H9 (cell line): ENCODE results near the gene ARHGAP4. TPM values are rescaled to one million over a fixed set of nuclear protein-coding genes. Genes with fewer than 3 reads are reported as not detected.
A peak's percentile ranks its signal among the peaks of the same experiment; 100 is the strongest.

ENCODE experiments used
- DNase-seq: peaks from one replicate; pipeline ENCODE4 v3.0.0-alpha.2; 2017
- H2AFZ ChIP-seq: one replicate; pipeline ENCODE4 v1.6.1; 2013; ENCODE audit warnings: mild to moderate bottlenecking, low read length, control low read depth, moderate library complexity
- H2AK5ac ChIP-seq: 2 replicates; pipeline ENCODE4 v1.6.1; 2013; ENCODE audit warnings: low read length, control low read depth, mixed read lengths; ENCODE audit not compliant: insufficient read length
- H2BK120ac ChIP-seq: one replicate; pipeline ENCODE4 v1.6.1; 2013; ENCODE audit warnings: low read depth, mild to moderate bottlenecking, low read length, control low read depth, inconsistent platforms; ENCODE audit not compliant: poor library complexity, severe bottlenecking
- H2BK12ac ChIP-seq: 2 replicates; pipeline ENCODE4 v1.6.1; 2013; ENCODE audit warnings: low read length, control low read depth, mixed read lengths, low read depth; ENCODE audit not compliant: insufficient read length
- H2BK15ac ChIP-seq: 2 replicates; pipeline ENCODE4 v1.6.1; 2013; ENCODE audit warnings: low read depth, low read length, control low read depth
- H2BK20ac ChIP-seq: one replicate; pipeline ENCODE4 v1.6.1; 2013; ENCODE audit warnings: low read depth, mild to moderate bottlenecking, low read length, control low read depth, inconsistent platforms; ENCODE audit not compliant: poor library complexity, severe bottlenecking
- H2BK5ac ChIP-seq: 2 replicates; pipeline ENCODE4 v1.6.1; 2013; ENCODE audit warnings: low read length, control low read depth, mixed read lengths; ENCODE audit not compliant: insufficient read length
- H3K14ac ChIP-seq: 2 replicates; pipeline ENCODE4 v1.6.1; 2013; ENCODE audit warnings: low read length, control low read depth; ENCODE audit not compliant: insufficient read depth
- H3K18ac ChIP-seq: 2 replicates; pipeline ENCODE4 v1.6.1; 2013; ENCODE audit warnings: low read depth, mild to moderate bottlenecking, mixed read lengths, low read length, control low read depth; ENCODE audit not compliant: insufficient read length
- H3K23ac ChIP-seq: 2 replicates; pipeline ENCODE4 v1.6.1; 2013; ENCODE audit warnings: low read length, control low read depth, mixed read lengths, low read depth; ENCODE audit not compliant: insufficient read length
- H3K23me2 ChIP-seq: 2 replicates; pipeline ENCODE4 v1.6.1; 2013; ENCODE audit warnings: low read depth, mild to moderate bottlenecking, mixed read lengths, low read length, control low read depth; ENCODE audit not compliant: insufficient read length, poor library complexity, severe bottlenecking
- H3K27ac ChIP-seq: 2 replicates; pipeline ENCODE4 v1.5.1; 2013; ENCODE audit warnings: low read length, control low read depth, mixed read lengths, low read depth; ENCODE audit not compliant: insufficient read length
- H3K27me3 ChIP-seq: 2 replicates; pipeline ENCODE4 v1.6.1; 2013; ENCODE audit warnings: low read length, control low read depth, inconsistent platforms; ENCODE audit not compliant: insufficient read depth
- H3K4ac ChIP-seq: 2 replicates; pipeline ENCODE4 v1.6.1; 2013; ENCODE audit warnings: low read depth, mild to moderate bottlenecking, control low read depth, inconsistent platforms, low read length, moderate library complexity
- H3K4me1 ChIP-seq: 2 replicates; pipeline ENCODE4 v1.6.1; 2013; ENCODE audit warnings: low read length, control low read depth, inconsistent platforms; ENCODE audit not compliant: insufficient read depth
- H3K4me2 ChIP-seq: 2 replicates; pipeline ENCODE4 v1.6.1; 2013; ENCODE audit warnings: low read length, control low read depth, mixed read lengths; ENCODE audit not compliant: insufficient read length, insufficient read depth
- H3K56ac ChIP-seq: 2 replicates; pipeline ENCODE4 v1.6.1; 2013; ENCODE audit warnings: low read depth, mild to moderate bottlenecking, mixed read lengths, low read length, control low read depth; ENCODE audit not compliant: insufficient read length
- H3K79me1 ChIP-seq: 2 replicates; pipeline ENCODE4 v1.6.1; 2013; ENCODE audit warnings: low read depth, mild to moderate bottlenecking, moderate library complexity, low read length, control low read depth, inconsistent platforms; ENCODE audit not compliant: insufficient read depth, poor library complexity, severe bottlenecking
- H3K79me2 ChIP-seq: 2 replicates; pipeline ENCODE4 v1.6.1; 2013; ENCODE audit warnings: low read length, control low read depth, inconsistent platforms; ENCODE audit not compliant: insufficient read depth
- H3K9ac ChIP-seq: 2 replicates; pipeline ENCODE4 v1.6.1; 2013; ENCODE audit warnings: low read length, control low read depth, mixed read lengths; ENCODE audit not compliant: insufficient read length; ENCODE audit errors: extremely low read depth
- H3K9me3 ChIP-seq: one replicate; pipeline ENCODE4 v1.6.1; 2013; ENCODE audit warnings: low read depth, low read length, inconsistent platforms; ENCODE audit not compliant: control insufficient read depth
- H3T11ph ChIP-seq: one replicate; pipeline ENCODE4 v1.6.1; 2013; ENCODE audit warnings: mild to moderate bottlenecking, low read length, control low read depth, inconsistent platforms
- H4K20me1 ChIP-seq: one replicate; pipeline ENCODE4 v1.6.1; 2013; ENCODE audit not compliant: control insufficient read depth, insufficient read length, insufficient read depth
- H4K5ac ChIP-seq: 2 replicates; pipeline ENCODE4 v1.6.1; 2013; ENCODE audit warnings: low read depth, mild to moderate bottlenecking, mixed read lengths, low read length, control low read depth; ENCODE audit not compliant: insufficient read length
- H4K8ac ChIP-seq: replicated peaks from 2 replicates; pipeline ENCODE4 v1.6.1; 2013; ENCODE audit warnings: low read length, control low read depth, mixed read lengths, low read depth; ENCODE audit not compliant: insufficient read length
- H4K91ac ChIP-seq: 2 replicates; pipeline ENCODE4 v1.6.1; 2013; ENCODE audit warnings: low read depth, mild to moderate bottlenecking, moderate library complexity, mixed read lengths, low read length, control low read depth; ENCODE audit not compliant: insufficient read length
- H3K27ac Mint-ChIP-seq, 3 experiments: 2 replicates in 2 of 3; 3 replicates in 1 of 3; pipeline ENCODE4 v1.8.0; 2020 to 2021; ENCODE audit warnings: mixed read lengths in 3 of 3, mild to moderate bottlenecking in 1 of 3, moderate library complexity in 1 of 3
- H3K27me3 Mint-ChIP-seq: 2 replicates; pipeline ENCODE4 v1.8.0; 2021; ENCODE audit warnings: low read depth, mild to moderate bottlenecking, moderate library complexity, mixed read lengths
- H3K36me3 Mint-ChIP-seq, 3 experiments: 2 replicates in 2 of 3; 3 replicates in 1 of 3; pipeline ENCODE4 v1.8.0; 2020 to 2021; ENCODE audit warnings: low read depth in 3 of 3, mixed read lengths in 3 of 3; ENCODE audit not compliant: insufficient read depth in 1 of 3
- H3K4me1 Mint-ChIP-seq, 2 experiments: 2 replicates each; pipeline ENCODE4 v1.8.0; 2020; ENCODE audit warnings: mixed read lengths in 2 of 2
- H3K4me3 Mint-ChIP-seq, 2 experiments: 2 replicates in 1 of 2; 3 replicates in 1 of 2; pipeline ENCODE4 v1.8.0; 2020 to 2021; ENCODE audit warnings: mild to moderate bottlenecking in 2 of 2, mixed read lengths in 2 of 2, moderate library complexity in 1 of 2
- H3K9me3 Mint-ChIP-seq, 2 experiments: 2 replicates in 1 of 2; 3 replicates in 1 of 2; pipeline ENCODE4 v1.8.0; 2020; ENCODE audit warnings: mild to moderate bottlenecking in 2 of 2, mixed read lengths in 2 of 2, moderate library complexity in 1 of 2
- WGBS: extraction: QIAGEN DNeasy Blood & Tissue Kit; methylation state at CpG from one replicate; pipeline ENCODE4 v1.1.7; 2013; ENCODE audit warnings: missing lambda C conversion rate, low lambda C conversion rate, mixed read lengths; ENCODE audit not compliant: insufficient read length; ENCODE audit errors: extremely low coverage; 5-methylcytosine and 5-hydroxymethylcytosine counted together
- total RNA-seq: library from RNA; stranded (reverse); gene quantifications from 2 replicates; pipeline ENCODE4 v1.2.1, GENCODE V29; 2021
- TF ChIP-seq, protein P1 (sequence below): fragments of 200-600 bp; sonication (generic); conservative IDR thresholded peaks from 3 replicates; pipeline ENCODE4 v1.8.0; 2021; ENCODE audit warnings: antibody characterized with exemption, mild to moderate bottlenecking

Gene ARHGAP4
- total RNA-seq, 1 experiment from 2014 or later = 37.8 TPM

DNA sequence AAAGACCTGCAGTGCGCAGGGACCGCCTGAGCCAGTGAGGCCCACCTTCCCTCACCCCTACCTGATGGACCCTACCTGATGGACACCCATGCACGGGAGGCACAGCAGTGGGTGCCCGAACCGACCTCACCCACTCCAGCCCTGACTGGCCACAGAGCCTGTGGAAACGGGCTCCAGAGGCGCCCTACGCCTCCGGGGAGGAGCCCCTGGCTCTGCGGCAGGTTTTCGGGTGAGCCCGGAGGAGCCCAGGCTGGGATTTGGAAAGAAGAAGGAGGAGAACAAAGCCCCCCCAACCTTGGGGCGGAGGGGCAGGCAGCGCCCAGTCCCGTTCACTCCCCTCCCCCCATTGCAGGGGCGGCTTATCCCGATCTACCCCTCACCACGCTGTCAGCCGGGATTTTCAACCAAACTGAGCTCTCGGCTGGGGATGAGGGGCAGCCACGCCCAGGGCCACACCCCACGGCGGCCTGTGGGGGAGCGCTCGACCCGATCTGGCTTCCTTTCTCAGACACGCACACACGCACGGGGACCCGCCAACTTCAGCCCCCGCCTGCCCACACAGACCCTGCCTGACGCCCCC is 40.8 kb downstream of the ARHGAP4 start:
- peaks cover 4% of the 10 kb centered on the region for H3K23me2 ChIP-seq
- no peak overlapping the region for H3K27ac ChIP-seq
- H2AFZ ChIP-seq = no peak overlapping the region
- no peak overlapping the region for H4K91ac ChIP-seq
- H3K14ac ChIP-seq = no peak overlapping the region
- DNase-seq = no peak
- H3K56ac ChIP-seq = no peak overlapping the region
- no peak overlapping the region for H2BK20ac ChIP-seq
- H2BK120ac ChIP-seq = no peak overlapping the region
- Mint-ChIP-seq H3K27ac (no peak overlapping the region), H3K36me3 (peaks cover 4 to 14% (median 11%) of the 10 kb centered on the region in 3 experiments; a peak in 6 of 7 replicates), H3K9me3 (peaks cover 47 to 68% of the 10 kb centered on the region in 2 experiments), H3K4me3 (peak overlapping the region; percentile 59 to 81), H3K27me3 (peaks cover 29% of the 10 kb centered on the region), H3K4me1 (peaks cover 9 to 30% of the 10 kb centered on the region in 2 experiments)
- no peaks in the 10 kb centered on the region for H3K79me2 ChIP-seq
- H3K27me3 ChIP-seq = no peaks in the 10 kb centered on the region
- no peak overlapping the region for H2AK5ac ChIP-seq
- H3K4me2 ChIP-seq = peak overlapping the region; percentile 7
- no peak overlapping the region for H2BK15ac ChIP-seq
- H3K9ac ChIP-seq = no peak overlapping the region
- WGBS = no CpG with 5 or more reads among the region's 32 CpGs
- TF ChIP-seq, protein P1, sequence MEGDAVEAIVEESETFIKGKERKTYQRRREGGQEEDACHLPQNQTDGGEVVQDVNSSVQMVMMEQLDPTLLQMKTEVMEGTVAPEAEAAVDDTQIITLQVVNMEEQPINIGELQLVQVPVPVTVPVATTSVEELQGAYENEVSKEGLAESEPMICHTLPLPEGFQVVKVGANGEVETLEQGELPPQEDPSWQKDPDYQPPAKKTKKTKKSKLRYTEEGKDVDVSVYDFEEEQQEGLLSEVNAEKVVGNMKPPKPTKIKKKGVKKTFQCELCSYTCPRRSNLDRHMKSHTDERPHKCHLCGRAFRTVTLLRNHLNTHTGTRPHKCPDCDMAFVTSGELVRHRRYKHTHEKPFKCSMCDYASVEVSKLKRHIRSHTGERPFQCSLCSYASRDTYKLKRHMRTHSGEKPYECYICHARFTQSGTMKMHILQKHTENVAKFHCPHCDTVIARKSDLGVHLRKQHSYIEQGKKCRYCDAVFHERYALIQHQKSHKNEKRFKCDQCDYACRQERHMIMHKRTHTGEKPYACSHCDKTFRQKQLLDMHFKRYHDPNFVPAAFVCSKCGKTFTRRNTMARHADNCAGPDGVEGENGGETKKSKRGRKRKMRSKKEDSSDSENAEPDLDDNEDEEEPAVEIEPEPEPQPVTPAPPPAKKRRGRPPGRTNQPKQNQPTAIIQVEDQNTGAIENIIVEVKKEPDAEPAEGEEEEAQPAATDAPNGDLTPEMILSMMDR = no peak
- no peaks in the 10 kb centered on the region for H3K79me1 ChIP-seq
- H3T11ph ChIP-seq = no peak overlapping the region
- H3K9me3 ChIP-seq = peaks cover 12% of the 10 kb centered on the region
- no peak overlapping the region for H3K18ac ChIP-seq
- H2BK5ac ChIP-seq = no peak overlapping the region
- H4K20me1 ChIP-seq = no peaks in the 10 kb centered on the region
- H2BK12ac ChIP-seq = no peak overlapping the region
- no peaks in the 10 kb centered on the region for H3K4me1 ChIP-seq
- H4K8ac ChIP-seq = no peak overlapping the region
- no peak overlapping the region for H4K5ac ChIP-seq
- no peak overlapping the region for H3K23ac ChIP-seq
- no peak overlapping the region for H3K4ac ChIP-seq
